ENCODE results near the gene SYS1. TPM values are rescaled to one million over a fixed set of nuclear protein-coding genes. Genes with fewer than 3 reads are reported as not detected.

Gene SYS1
- total RNA-seq, 2 experiments from 2014 or later = 22.1 to 24.2 TPM

- POLR2A ChIA-PET = interaction anchor here (1.3 kb wide), 1 partner anchor 34 kb away, joined by 3 read pairs; no protein-coding TSS in a partner anchor
- no peak for DNase-seq
- CTCF ChIA-PET = interaction anchor here (1.3 to 1.6 kb wide), 2 partner anchors 10 to 108 kb away, joined by 3 read pairs; no protein-coding TSS in a partner anchor
- peaks cover 16% of the 10 kb centered on the region for H3K36me3 Mint-ChIP-seq (ENCODE audit: low read depth)
- H3K4me3 Mint-ChIP-seq = no peak overlapping the region
- no peaks in the 10 kb centered on the region for H3K27me3 Mint-ChIP-seq
- H3K27ac Mint-ChIP-seq = no peak overlapping the region
- no peaks in the 10 kb centered on the region for H3K4me1 Mint-ChIP-seq
- H3K9me3 Mint-ChIP-seq = no peaks in the 10 kb centered on the region
These were observed 34.5 kb upstream of the SYS1 start for GRCh38 chr20:45328451-45328850.

- Mint-ChIP-seq H3K4me1 (no peaks in the 10 kb centered on the region), H3K36me3 (ENCODE audit: low read depth) (peaks cover 16% of the 10 kb centered on the region), H3K4me3 (no peak overlapping the region), H3K27ac (no peak overlapping the region), H3K27me3 (no peaks in the 10 kb centered on the region), H3K9me3 (no peaks in the 10 kb centered on the region)
- ChIA-PET CTCF (interaction anchor here (1.6 kb wide), 1 partner anchor 107 kb away, joined by 3 read pairs; no protein-coding TSS in a partner anchor), POLR2A (no interaction called here)
- no peak for DNase-seq
These were observed 33.2 kb upstream of the SYS1 start for GRCh38 chr20:45329497-45330319.

- Mint-ChIP-seq H3K27me3 (no peaks in the 10 kb centered on the region), H3K9me3 (no peaks in the 10 kb centered on the region), H3K4me3 (no peak overlapping the region), H3K27ac (no peak overlapping the region), H3K4me1 (no peaks in the 10 kb centered on the region), H3K36me3 (ENCODE audit: low read depth) (peaks cover 17% of the 10 kb centered on the region)
- ChIA-PET CTCF (no interaction called here), POLR2A (no interaction called here)
- no peak for DNase-seq
These were observed 32.5 kb upstream of the SYS1 start for GRCh38 chr20:45330476-45330875.

- Mint-ChIP-seq H3K27me3 (no peaks in the 10 kb centered on the region), H3K9me3 (no peaks in the 10 kb centered on the region), H3K4me1 (peaks cover 15% of the 10 kb centered on the region), H3K27ac (no peak overlapping the region), H3K4me3 (no peak overlapping the region), H3K36me3 (ENCODE audit: low read depth) (peaks cover 12% of the 10 kb centered on the region)
- ChIA-PET CTCF (interaction anchor here (0.6 to 2.2 kb wide), 2 partner anchors 25 to 37 kb away, joined by 3 to 7 read pairs; no protein-coding TSS in a partner anchor), POLR2A (interaction anchor here (0.5 to 2.8 kb wide), 2 partner anchors 11 to 16 kb away, joined by 3 to 15 read pairs; partner anchors contain the start of gene SDC4)
- no peak for DNase-seq
These were observed 26.2 kb upstream of the SYS1 start for GRCh38 chr20:45336530-45337366.

GRCh38 chr20:45337367-45338120 is 25.4 kb upstream of the SYS1 start:
- Mint-ChIP-seq H3K4me1 (peaks cover 20% of the 10 kb centered on the region), H3K4me3 (no peak overlapping the region), H3K9me3 (no peaks in the 10 kb centered on the region), H3K36me3 (ENCODE audit: low read depth) (peaks cover 12% of the 10 kb centered on the region), H3K27ac (no peak overlapping the region), H3K27me3 (no peaks in the 10 kb centered on the region)
- DNase-seq = no peak
- ChIA-PET POLR2A (no interaction called here), CTCF (interaction anchor here (0.6 to 2.2 kb wide), 2 partner anchors 26 to 36 kb away, joined by 3 to 7 read pairs; no protein-coding TSS in a partner anchor)

GRCh38 chr20:45338121-45339030 is 24.6 kb upstream of the SYS1 start:
- Mint-ChIP-seq H3K4me3 (no peak overlapping the region), H3K4me1 (peaks cover 20% of the 10 kb centered on the region), H3K27ac (no peak overlapping the region), H3K27me3 (no peaks in the 10 kb centered on the region), H3K36me3 (ENCODE audit: low read depth) (peaks cover 12% of the 10 kb centered on the region), H3K9me3 (no peaks in the 10 kb centered on the region)
- ChIA-PET POLR2A (no interaction called here), CTCF (interaction anchor here (2.2 kb wide), 1 partner anchor 35 kb away, joined by 7 read pairs; no protein-coding TSS in a partner anchor)
- no peak for DNase-seq

- Mint-ChIP-seq H3K36me3 (ENCODE audit: low read depth) (peaks cover 12% of the 10 kb centered on the region), H3K4me3 (no peak overlapping the region)
- CTCF ChIA-PET = interaction anchor here (2.2 kb wide), 1 partner anchor 35 kb away, joined by 7 read pairs; no protein-coding TSS in a partner anchor
These were observed 23.9 kb upstream of the SYS1 start for GRCh38 chr20:45339084-45339483.

GRCh38 chr20:45339799-45340198 is 23.2 kb upstream of the SYS1 start:
- ChIA-PET POLR2A (no interaction called here), CTCF (interaction anchor here (1.2 kb wide), 1 partner anchor 97 kb away, joined by 6 read pairs; no protein-coding TSS in a partner anchor)
- Mint-ChIP-seq H3K27ac (no peak overlapping the region), H3K27me3 (no peaks in the 10 kb centered on the region), H3K9me3 (no peaks in the 10 kb centered on the region), H3K36me3 (ENCODE audit: low read depth) (peaks cover 15% of the 10 kb centered on the region), H3K4me3 (no peak overlapping the region), H3K4me1 (peaks cover 31% of the 10 kb centered on the region)
- no peak for DNase-seq

More at GRCh38 chr20:45339084-45339483, 23.9 kb upstream of the SYS1 start:
- POLR2A ChIA-PET = no interaction called here
- DNase-seq = no peak
- Mint-ChIP-seq H3K27me3 (no peaks in the 10 kb centered on the region), H3K27ac (no peak overlapping the region), H3K9me3 (no peaks in the 10 kb centered on the region), H3K4me1 (peaks cover 24% of the 10 kb centered on the region)

- ChIA-PET POLR2A (no interaction called here), CTCF (interaction anchor here (1.2 kb wide), 1 partner anchor 96 kb away, joined by 6 read pairs; no protein-coding TSS in a partner anchor)
- no peaks in the 10 kb centered on the region for H3K27me3 Mint-ChIP-seq
- peaks cover 37% of the 10 kb centered on the region for H3K4me1 Mint-ChIP-seq
- H3K27ac Mint-ChIP-seq = no peak overlapping the region
- peaks cover 16% of the 10 kb centered on the region for H3K36me3 Mint-ChIP-seq (ENCODE audit: low read depth)
- no peak for DNase-seq
- no peaks in the 10 kb centered on the region for H3K9me3 Mint-ChIP-seq
- H3K4me3 Mint-ChIP-seq = no peak overlapping the region
These were observed 22.6 kb upstream of the SYS1 start for GRCh38 chr20:45340236-45340847.

- no peaks in the 10 kb centered on the region for H3K9me3 Mint-ChIP-seq
- H3K4me1 Mint-ChIP-seq = peaks cover 42% of the 10 kb centered on the region
- H3K27me3 Mint-ChIP-seq = no peaks in the 10 kb centered on the region
- CTCF ChIA-PET = interaction anchor here (0.8 kb wide), 1 partner anchor 47 kb away, joined by 3 read pairs; no protein-coding TSS in a partner anchor
- DNase-seq = no peak
- POLR2A ChIA-PET = no interaction called here
- H3K36me3 Mint-ChIP-seq (ENCODE audit: low read depth) = peaks cover 13% of the 10 kb centered on the region
- no peak overlapping the region for H3K27ac Mint-ChIP-seq
- H3K4me3 Mint-ChIP-seq = no peak overlapping the region
These were observed 22.0 kb upstream of the SYS1 start for GRCh38 chr20:45340951-45341350.

- Mint-ChIP-seq H3K4me1 (peaks cover 48% of the 10 kb centered on the region), H3K36me3 (ENCODE audit: low read depth) (peaks cover 13% of the 10 kb centered on the region), H3K4me3 (no peak overlapping the region), H3K27me3 (no peaks in the 10 kb centered on the region), H3K9me3 (no peaks in the 10 kb centered on the region), H3K27ac (no peak overlapping the region)
- ChIA-PET POLR2A (no interaction called here), CTCF (interaction anchor here (0.8 to 1.2 kb wide), 2 partner anchors 9 to 48 kb away, joined by 3 read pairs; no protein-coding TSS in a partner anchor)
- no peak for DNase-seq
These were observed 21.4 kb upstream of the SYS1 start for GRCh38 chr20:45341579-45341938.

Data from activated CD4-positive, alpha-beta memory T cell treated with anti-CD3 and anti-CD28 coated beads, Interleukin-2, amount 10 ng/mL, durations not matched to agents 7 days and 5 days (primary cell).